ENCODE data around the gene PHGDH.

- TF ChIP-seq TAF1 (IDR thresholded peaks at IDR 0.05; ENCODE audit: borderline replicate concordance, insufficient read depth, low read length) (no peak), POLR2AphosphoS5 (IDR thresholded peaks at IDR 0.05; ENCODE audit: low read depth, low read length) (no peak), REST (IDR thresholded peaks at IDR 0.05; ENCODE audit: insufficient read depth in 1 of 2, low read depth in 2 of 2, low read length in 2 of 2) (no peak), SIN3A (IDR thresholded peaks at IDR 0.05; ENCODE audit: borderline replicate concordance, insufficient read depth, low read length) (no peak), FOXP2 (optimal IDR thresholded peaks at IDR 0.05; ENCODE audit: borderline replicate concordance, extremely low read depth, extremely low read length, insufficient read depth) (no peak)
Measured at GRCh38 chr1:119680723-119681122, 31.0 kb upstream of the PHGDH start.

All from PFSK-1 (cell line).